Endothelial cell of umbilical vein (primary cell): ENCODE results near the gene MORN5.

Experiments
- CTCF ChIP-seq, 2 donors: IDR thresholded peaks; 1 replicate in 1 of 2; 2 replicates in 1 of 2; pipeline ENCODE4 v1.5.1; 2011; ENCODE audit warnings: low read length in 2 of 2, mild to moderate bottlenecking in 2 of 2, moderate library complexity in 2 of 2, control low read depth in 1 of 2, inconsistent platforms in 1 of 2, low read depth in 1 of 2; ENCODE audit not compliant: insufficient read depth in 1 of 2; ENCODE audit errors: extremely low read depth in 1 of 2
- EZH2 ChIP-seq: IDR thresholded peaks from 2 replicates; pipeline ENCODE4 v1.6.1; 2012; ENCODE audit warnings: borderline replicate concordance, low read depth, mild to moderate bottlenecking, moderate library complexity, low read length, inconsistent platforms; ENCODE audit not compliant: severe bottlenecking
- JUN ChIP-seq: IDR thresholded peaks from 2 replicates; pipeline ENCODE4 v1.6.1; 2011; ENCODE audit warnings: borderline replicate concordance, low read depth; ENCODE audit not compliant: insufficient read length, insufficient read depth
- MYC ChIP-seq: IDR thresholded peaks from one replicate; pipeline ENCODE4 v1.6.1; 2011; ENCODE audit warnings: mild to moderate bottlenecking, low read depth, low read length
- POLR2AphosphoS5 ChIP-seq: IDR thresholded peaks from 2 replicates; pipeline ENCODE4 v1.6.1; 2012; ENCODE audit warnings: low read depth, mild to moderate bottlenecking, control low read depth, low read length, moderate library complexity; ENCODE audit not compliant: insufficient read depth

GRCh38 chr9:122125509-122126330 is 34.0 kb upstream of the MORN5 start:
- TF ChIP-seq POLR2AphosphoS5 = no peak
- TF ChIP-seq MYC = no peak
- TF ChIP-seq CTCF (IDR thresholded peaks at IDR 0.05; ENCODE audit: extremely low read depth in 1 of 2, insufficient read depth in 1 of 2, low read depth in 1 of 2, low read length in 2 of 2) = no peak
- TF ChIP-seq EZH2 = no peak
- TF ChIP-seq JUN = no peak
